Fibroblast of lung (primary cell): ENCODE results near the gene HAO2. TPM values are rescaled to one million over a fixed set of nuclear protein-coding genes. Genes with fewer than 3 reads are reported as not detected.

ENCODE experiments used
- DNase-seq, 2 donors: peaks; one replicate each; pipeline versions ENCODE4 v3.0.0 to v3.0.0-alpha.2; 2010; ENCODE audit warnings: low read depth in 2 of 2
- H2AFZ ChIP-seq: 2 replicates; pipeline ENCODE4 v1.5.1; 2012; ENCODE audit warnings: low read length, control low read depth, inconsistent platforms
- H3K27ac ChIP-seq: 2 replicates; pipeline ENCODE4 v1.5.1; 2011; ENCODE audit warnings: low read length, control low read depth; ENCODE audit not compliant: insufficient read depth
- H3K27me3 ChIP-seq: 2 replicates; pipeline ENCODE4 v1.5.1; 2011; ENCODE audit warnings: mild to moderate bottlenecking, low read length; ENCODE audit not compliant: control insufficient read depth, insufficient read depth
- H3K36me3 ChIP-seq: 2 replicates; pipeline ENCODE4 v1.5.1; 2011; ENCODE audit warnings: low read length; ENCODE audit not compliant: control insufficient read depth, insufficient read depth
- H3K4me1 ChIP-seq: 2 replicates; pipeline ENCODE4 v1.5.1; 2011; ENCODE audit warnings: low read length; ENCODE audit not compliant: control insufficient read depth, insufficient read depth; ENCODE audit errors: extremely low read depth
- H3K4me2 ChIP-seq: 2 replicates; pipeline ENCODE4 v1.5.1; 2011; ENCODE audit warnings: low read length, control low read depth; ENCODE audit not compliant: insufficient read depth; ENCODE audit errors: extremely low read depth
- H3K4me3 ChIP-seq, 4 experiments: fragments of 200-600 bp in 1 of 4; sonication (generic) in 1 of 4; replicated peaks in 1 of 4; 2 replicates each; pipeline ENCODE4 v1.5.1; 2011 to 2016; ENCODE audit warnings: low read length in 4 of 4, low read depth in 3 of 4, mild to moderate bottlenecking in 3 of 4, control low read depth in 2 of 4, inconsistent platforms in 1 of 4, mixed read lengths in 1 of 4; ENCODE audit not compliant: insufficient read depth in 1 of 4; ENCODE audit errors: control extremely low read depth in 1 of 4
- H3K79me2 ChIP-seq: 2 replicates; pipeline ENCODE4 v1.5.1; 2012; ENCODE audit warnings: mild to moderate bottlenecking, low read length, inconsistent platforms; ENCODE audit not compliant: control insufficient read depth, insufficient read depth
- H3K9ac ChIP-seq: 2 replicates; pipeline ENCODE4 v1.5.1; 2011; ENCODE audit warnings: mild to moderate bottlenecking, low read length, control low read depth; ENCODE audit not compliant: insufficient read depth
- H3K9me3 ChIP-seq: 2 replicates; pipeline ENCODE4 v1.5.1; 2012; ENCODE audit warnings: low read depth, low read length; ENCODE audit not compliant: control insufficient read depth, insufficient read depth
- H4K20me1 ChIP-seq: 2 replicates; pipeline ENCODE4 v1.5.1; 2011; ENCODE audit warnings: low read length; ENCODE audit not compliant: control insufficient read depth, insufficient read depth; ENCODE audit errors: extremely low read depth
- EZH2 ChIP-seq: IDR thresholded peaks from 2 replicates; pipeline ENCODE4 v1.5.1; 2012; ENCODE audit warnings: low read length, control low read depth, mild to moderate bottlenecking; ENCODE audit errors: missing control alignments
- polyA plus RNA-seq, 2 donors: library from polyadenylated mRNA; depleted of rRNA in 1 of 2; stranded (reverse) in 1 of 2; unstranded in 1 of 2; fragments of >200 nt; gene quantifications; 2 replicates each; pipeline ENCODE4 v1.2.1, GENCODE V29; 2011 to 2012; ENCODE audit warnings: missing spikeins in 1 of 2
- total RNA-seq: library from RNA; depleted of rRNA; stranded (reverse); fragments of >200 nt; gene quantifications from 2 replicates; pipeline ENCODE4 v1.2.1, GENCODE V29; 2014
- TF ChIP-seq, protein P1 (sequence below), 2 donors: IDR thresholded peaks in 1 of 2; conservative IDR thresholded peaks in 1 of 2; 1 replicate in 1 of 2; 2 replicates in 1 of 2; pipeline ENCODE4 v1.5.1; 2011 to 2012; ENCODE audit warnings: low read length in 2 of 2, control low read depth in 1 of 2, inconsistent platforms in 1 of 2, low read depth in 1 of 2, mild to moderate bottlenecking in 1 of 2

HAO2 gene
- total and polyA plus RNA-seq, 2 donors (not counting 1 experiment from before 2014, with no cell fraction given) = not detected

DNA sequence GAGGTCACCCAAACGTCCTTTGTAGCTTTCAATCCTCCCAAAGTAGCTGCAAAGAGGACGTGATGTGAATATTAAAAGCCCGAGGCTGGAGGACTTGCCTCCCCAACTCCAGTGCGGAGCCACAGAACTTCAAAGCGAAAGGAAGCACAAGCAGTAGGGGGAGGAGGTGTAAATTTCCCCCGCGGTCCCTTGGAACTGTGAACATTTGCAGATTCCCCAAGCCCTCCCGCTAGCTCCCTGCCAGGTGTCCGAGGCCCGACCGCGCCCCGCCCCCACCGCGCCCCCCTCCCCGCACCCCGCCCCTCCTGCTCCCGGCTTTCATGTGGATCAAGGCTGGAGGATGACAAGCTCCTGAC is 41.5 kb upstream of the HAO2 start:
- TF ChIP-seq EZH2 = no peak
- TF ChIP-seq, protein P1, sequence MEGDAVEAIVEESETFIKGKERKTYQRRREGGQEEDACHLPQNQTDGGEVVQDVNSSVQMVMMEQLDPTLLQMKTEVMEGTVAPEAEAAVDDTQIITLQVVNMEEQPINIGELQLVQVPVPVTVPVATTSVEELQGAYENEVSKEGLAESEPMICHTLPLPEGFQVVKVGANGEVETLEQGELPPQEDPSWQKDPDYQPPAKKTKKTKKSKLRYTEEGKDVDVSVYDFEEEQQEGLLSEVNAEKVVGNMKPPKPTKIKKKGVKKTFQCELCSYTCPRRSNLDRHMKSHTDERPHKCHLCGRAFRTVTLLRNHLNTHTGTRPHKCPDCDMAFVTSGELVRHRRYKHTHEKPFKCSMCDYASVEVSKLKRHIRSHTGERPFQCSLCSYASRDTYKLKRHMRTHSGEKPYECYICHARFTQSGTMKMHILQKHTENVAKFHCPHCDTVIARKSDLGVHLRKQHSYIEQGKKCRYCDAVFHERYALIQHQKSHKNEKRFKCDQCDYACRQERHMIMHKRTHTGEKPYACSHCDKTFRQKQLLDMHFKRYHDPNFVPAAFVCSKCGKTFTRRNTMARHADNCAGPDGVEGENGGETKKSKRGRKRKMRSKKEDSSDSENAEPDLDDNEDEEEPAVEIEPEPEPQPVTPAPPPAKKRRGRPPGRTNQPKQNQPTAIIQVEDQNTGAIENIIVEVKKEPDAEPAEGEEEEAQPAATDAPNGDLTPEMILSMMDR (conservative IDR thresholded peaks at IDR 0.05 in 1 of 2, IDR thresholded peaks at IDR 0.05 in 1 of 2; ENCODE audit: low read depth in 1 of 2, low read length in 2 of 2) = no peak
- Histone ChIP-seq H3K4me1 (no peaks in the 10 kb centered on the region), H3K4me2 (peak overlapping the region; percentile 58), H3K27ac (no peak overlapping the region), H3K27me3 (peaks cover 3% of the 10 kb centered on the region), H3K4me3 (peak overlapping the region in 2 of 4 experiments; percentile 43 to 53), H2AFZ (peak overlapping the region; percentile 23), H4K20me1 (no peaks in the 10 kb centered on the region), H3K79me2 (no peaks in the 10 kb centered on the region), H3K9me3 (no peaks in the 10 kb centered on the region), H3K36me3 (no peaks in the 10 kb centered on the region), H3K9ac (no peak overlapping the region)
- DNase-seq = peak in 1 of 2 donors; percentile 12

DNA sequence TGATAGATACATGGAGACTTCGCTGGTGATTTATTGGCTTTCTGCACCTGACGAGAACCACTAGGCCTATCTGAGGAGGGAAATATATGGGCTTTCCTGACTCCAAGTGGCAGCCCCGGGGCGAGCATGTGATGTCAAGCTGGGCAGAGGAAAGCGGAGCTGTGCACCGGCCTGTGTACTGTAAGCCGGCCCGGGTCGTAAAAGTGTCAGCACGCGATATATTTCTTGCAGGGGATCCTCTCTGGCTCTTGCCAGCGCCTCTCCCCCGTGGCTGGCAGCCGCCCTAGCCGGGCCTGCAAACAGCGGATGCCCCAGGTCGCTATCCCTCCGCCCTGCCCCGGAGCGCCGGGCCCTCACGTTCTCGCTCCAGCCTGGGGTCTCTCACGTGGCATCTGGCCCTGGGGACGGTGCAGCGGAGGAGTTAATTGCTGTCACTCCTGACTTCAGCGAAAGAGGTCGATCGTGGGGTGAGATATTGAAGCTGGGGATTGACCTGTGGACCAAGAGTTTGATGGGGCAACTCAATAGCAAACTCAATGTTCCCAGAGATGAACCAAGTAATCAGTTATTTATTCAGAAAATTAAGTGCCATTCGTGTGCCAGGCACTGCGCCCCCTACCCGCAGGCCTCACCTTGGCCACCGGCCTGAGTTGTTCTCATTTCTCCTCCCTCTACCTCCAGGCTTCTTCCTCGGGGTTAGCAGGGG is 41.0 kb upstream of the HAO2 start:
- Histone ChIP-seq H3K9ac (no peak overlapping the region), H2AFZ (peak overlapping the region; percentile 23), H3K79me2 (no peaks in the 10 kb centered on the region), H3K9me3 (no peaks in the 10 kb centered on the region), H3K36me3 (no peaks in the 10 kb centered on the region), H3K4me3 (peak overlapping the region in 3 of 4 experiments; percentile 5 to 53 (median 43)), H3K27me3 (peaks cover 3% of the 10 kb centered on the region), H3K27ac (no peak overlapping the region), H3K4me1 (no peaks in the 10 kb centered on the region), H3K4me2 (peak overlapping the region; percentile 58), H4K20me1 (no peaks in the 10 kb centered on the region)
- TF ChIP-seq EZH2 = no peak
- TF ChIP-seq, protein P1 (conservative IDR thresholded peaks at IDR 0.05 in 1 of 2, IDR thresholded peaks at IDR 0.05 in 1 of 2; ENCODE audit: low read depth in 1 of 2, low read length in 2 of 2) = peak; percentile 17 to 48
- DNase-seq = peak; percentile 17 to 18

DNA sequence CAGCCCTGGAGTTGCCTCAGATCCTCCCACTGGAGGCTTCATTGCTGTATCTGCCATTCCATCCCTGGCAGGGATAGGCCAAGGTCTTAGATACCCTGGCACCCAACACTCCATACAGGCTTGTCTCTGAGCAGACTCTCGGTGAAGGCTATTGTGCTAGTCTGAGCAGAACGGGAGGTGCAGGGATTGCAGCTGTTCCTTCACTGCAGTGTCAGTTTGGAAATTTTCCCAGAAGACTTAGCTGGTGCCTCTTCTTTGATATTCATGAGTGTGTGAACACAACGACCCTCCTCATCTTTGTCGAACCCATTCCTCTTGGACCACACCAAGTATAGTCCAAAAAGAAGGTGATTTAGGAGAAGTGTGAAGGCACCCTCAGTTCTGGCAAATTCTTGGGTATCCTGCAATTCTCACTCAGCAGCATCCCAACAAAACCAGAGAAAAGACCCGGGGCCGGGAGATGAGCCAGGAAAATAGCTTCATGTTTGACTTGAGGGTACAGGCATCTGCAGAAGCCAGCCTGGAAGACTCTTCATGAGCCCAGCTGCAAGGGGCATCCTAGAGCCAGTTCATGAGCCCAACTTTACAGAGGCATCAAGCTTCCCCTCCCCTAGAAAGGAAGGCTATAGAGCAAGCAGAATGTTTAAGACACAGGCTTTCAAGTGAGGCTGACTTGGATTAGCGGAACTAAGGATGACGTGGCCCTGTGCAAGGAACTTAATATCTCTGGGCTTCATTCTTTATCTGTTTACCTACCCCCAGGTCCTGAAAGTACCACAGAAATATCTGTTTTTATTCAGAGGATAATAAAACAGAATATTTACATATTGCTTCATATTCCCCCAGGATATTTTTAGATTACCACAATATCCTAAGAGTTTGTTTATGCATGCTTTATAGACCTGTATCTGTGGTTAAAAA is 38.8 kb upstream of the HAO2 start:
- DNase-seq = peak in 1 of 2 donors; percentile 3
- H3K4me2 ChIP-seq = no peak overlapping the region
- H3K36me3 ChIP-seq = no peaks in the 10 kb centered on the region
- H2AFZ ChIP-seq = no peak overlapping the region
- H3K9me3 ChIP-seq = no peaks in the 10 kb centered on the region
- no peak overlapping the region for H3K27ac ChIP-seq
- no peaks in the 10 kb centered on the region for H3K4me1 ChIP-seq
- peaks cover 3% of the 10 kb centered on the region for H3K27me3 ChIP-seq
- H4K20me1 ChIP-seq = no peaks in the 10 kb centered on the region
- H3K4me3 ChIP-seq = no peak overlapping the region
- no peak overlapping the region for H3K9ac ChIP-seq
- H3K79me2 ChIP-seq = no peaks in the 10 kb centered on the region
- TF ChIP-seq, protein P1 (conservative IDR thresholded peaks at IDR 0.05 in 1 of 2, IDR thresholded peaks at IDR 0.05 in 1 of 2; ENCODE audit: low read depth in 1 of 2, low read length in 2 of 2) = no peak
- no peak for TF ChIP-seq EZH2
